Stimulated activated CD8-positive, alpha-beta memory T cell treated with anti-CD3 and anti-CD28 coated beads, Interleukin-2, amount 100 ng/mL, for 1 hour (primary cell): ENCODE measurements around the gene UTP14C.
"Not testable (repeated sequence)": the region's sequence is repeated elsewhere in the genome, so short reads cannot be mapped to it uniquely, and the experiment has no call there.

Source experiments
- DNase-seq, 2 donors: peaks; one replicate each; pipeline ENCODE4 v3.0.0-alpha.2; 2020; ENCODE audit warnings: low read depth in 2 of 2

The UTP14C gene

DNA sequence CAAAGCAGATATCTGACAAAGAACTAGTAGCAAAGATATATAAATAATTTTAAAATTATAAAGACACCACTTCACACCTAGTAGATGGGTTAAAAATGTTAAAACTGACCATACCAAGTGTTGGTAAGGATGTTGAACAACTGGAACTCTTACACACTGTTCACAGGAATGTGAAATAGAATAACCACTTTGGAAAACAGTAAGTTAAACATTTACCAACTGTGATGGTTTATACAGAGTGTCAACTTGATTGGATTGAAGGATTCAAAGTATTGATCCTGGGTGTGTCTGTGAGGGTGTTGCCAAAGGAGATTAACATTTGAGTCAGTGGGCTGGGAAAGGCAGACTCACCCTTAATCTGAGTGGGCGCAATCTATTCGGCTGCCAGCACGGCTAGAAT lies 19.2 kb downstream of the UTP14C start:
- no peak for DNase-seq

DNA sequence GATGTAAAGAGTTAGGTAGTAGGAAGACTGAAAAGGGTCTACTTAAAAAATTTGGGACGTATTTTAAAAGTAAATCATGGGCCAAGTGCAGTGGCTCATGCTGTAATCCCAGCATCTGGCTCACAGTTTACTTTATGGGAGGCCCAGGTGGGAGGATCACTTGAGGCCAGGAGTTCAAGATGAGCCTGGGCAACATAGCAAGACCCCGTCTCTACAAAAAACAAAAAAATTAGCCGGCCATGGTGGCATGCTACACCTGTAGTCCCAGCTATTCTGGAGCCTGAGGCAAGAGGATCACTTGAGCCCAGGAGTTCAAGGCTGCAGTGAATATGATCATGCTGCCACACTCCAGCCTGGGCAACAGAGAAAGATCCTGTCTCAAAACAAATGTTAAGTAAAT lies 23.0 kb downstream of the UTP14C start:
- no peak for DNase-seq

DNA sequence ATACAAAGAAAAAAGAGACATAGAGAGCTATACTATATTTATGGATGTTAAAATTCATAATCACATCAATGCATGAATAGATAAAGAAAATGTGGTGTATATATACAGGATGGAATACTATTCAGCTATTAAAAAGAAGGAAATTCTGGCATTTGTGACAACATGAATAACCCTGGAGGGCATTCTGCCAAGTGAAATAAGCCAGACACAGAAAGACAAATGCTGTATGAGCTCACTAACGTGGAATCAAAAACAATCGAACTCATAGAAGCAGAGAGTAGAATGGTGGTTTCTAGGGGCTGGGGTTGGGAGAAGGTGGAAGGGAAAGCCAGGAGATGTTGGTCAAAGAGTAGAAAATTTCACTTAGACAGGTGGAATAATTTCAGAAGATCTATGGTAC lies 24.0 kb downstream of the UTP14C start:
- DNase-seq, result no peak

DNA sequence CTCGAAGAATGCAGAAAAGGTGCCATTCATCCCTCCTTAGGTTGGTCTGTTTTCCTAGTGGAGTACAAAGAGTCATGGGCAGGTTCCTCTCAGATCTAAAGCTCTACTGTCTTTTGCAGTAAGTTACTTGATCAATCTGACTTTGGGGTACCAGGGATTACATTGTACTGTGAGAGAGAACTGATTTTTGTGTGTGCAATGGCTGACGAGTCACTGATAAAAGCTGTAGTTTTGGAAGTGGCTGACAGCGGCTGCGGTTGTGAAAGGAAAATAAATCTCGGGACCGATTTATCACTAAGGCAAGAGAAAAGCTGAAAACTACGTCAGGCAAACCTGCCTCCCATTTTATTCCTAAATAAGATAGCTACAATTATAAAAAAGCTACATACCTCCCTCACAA lies 26.9 kb downstream of the UTP14C start:
- no peak for DNase-seq

DNA sequence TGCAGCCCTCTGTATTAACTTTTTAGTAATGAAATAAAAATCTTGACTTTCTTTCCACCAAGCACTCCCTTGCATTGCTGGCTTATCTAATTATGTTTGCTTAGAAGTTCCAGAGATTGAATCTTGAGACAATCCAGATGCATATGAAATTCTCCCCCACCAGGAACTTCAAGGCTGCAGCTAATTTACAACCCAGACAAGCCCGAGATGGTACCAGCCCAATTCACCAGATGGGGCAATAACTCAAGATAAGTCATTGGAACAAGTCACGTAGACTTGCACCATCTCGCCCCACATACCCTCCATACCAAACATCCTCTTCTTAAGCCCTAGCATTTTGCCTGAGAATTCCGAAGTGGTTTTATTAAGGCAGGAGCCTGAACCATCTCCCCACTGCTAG lies 29.0 kb downstream of the UTP14C start:
- DNase-seq, result no peak

DNA sequence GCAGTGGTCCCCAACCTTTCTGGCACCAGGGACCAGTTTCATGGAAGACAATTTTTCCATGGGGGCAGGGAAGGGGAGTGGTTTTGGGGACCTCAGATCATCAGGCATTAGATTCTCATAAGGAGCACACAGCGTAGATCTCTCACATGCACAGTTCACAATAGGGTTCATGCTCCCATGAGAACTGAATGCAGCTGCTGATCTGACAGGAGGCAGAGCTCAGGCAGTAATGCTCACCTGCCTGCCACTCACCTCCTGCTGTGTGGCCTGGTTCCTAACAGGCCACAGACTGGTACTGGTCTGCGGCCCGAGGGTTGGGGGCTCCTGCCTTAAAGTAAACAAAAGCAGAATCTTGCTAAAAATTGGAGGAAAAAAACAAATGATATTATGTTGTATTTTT lies 36.6 kb downstream of the UTP14C start:
- DNase-seq, result not testable (repeated sequence)

DNA sequence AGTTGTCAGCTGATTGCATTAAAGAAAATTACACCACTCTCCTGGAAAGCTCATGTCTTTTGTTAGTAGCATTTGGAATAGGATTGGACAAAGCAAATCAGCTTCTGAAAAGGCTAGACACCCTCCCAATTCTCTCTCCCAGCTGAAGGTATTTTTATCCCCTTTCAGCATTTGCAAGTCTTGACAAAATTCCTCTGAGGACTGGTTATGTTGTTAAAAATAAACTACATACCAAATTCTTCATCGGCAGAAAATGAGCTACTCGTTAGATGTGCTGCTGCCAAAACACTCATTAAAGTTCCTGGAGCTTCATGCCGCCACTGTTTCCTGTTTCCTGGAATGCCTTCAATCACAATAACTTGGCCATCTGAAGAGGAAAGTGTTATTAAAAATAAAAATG lies 37.1 kb downstream of the UTP14C start:
- no peak for DNase-seq

DNA sequence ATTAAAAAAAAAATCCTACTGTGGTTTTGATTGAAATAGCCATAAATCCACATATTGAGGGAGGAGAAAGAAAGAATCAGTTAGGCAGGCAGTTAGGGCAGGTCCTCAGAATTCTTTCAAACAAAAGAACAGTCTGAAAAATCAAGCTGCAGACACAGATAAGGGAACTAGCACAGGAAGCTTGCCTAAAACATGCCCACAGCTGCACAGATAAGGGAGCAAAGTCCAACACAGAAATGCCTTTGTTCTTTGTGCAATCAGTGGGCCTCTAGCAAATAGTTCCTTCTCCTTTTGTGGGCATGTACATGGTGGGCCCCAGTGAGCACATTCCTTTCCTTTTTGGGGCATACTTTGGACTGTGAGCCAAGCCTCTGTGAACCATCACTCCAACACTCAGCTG lies 42.7 kb downstream of the UTP14C start:
- no peak for DNase-seq

DNA sequence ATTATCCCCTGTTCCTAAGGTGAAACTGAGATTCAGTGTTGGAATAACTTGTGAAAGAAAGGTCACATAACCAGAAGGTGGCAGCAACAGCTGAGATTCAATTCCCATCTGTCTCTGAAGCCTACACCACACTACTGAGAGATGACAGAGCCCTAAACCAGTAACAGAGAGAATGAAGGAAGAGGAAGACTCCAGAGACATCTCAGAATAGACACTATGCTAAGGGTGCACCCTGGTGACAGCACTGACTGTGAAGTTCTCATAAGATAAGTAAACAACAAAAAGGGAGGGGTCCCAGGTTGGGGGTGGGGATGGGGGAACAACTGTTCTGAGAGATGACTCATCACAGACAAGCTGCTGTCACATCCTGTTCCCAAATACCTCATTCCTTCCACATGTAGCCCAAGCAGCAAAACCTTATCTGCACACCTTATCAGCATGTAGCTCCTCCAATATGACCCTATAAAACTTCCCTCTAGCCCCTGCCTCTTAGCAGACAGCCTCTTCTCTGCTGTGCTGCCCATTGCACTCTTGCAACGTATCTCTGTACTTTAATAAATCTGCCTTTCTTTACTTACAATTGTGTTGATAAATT lies 46.5 kb downstream of the UTP14C start:
- no peak for DNase-seq
